ENCODE data around the gene OBSCN. TPM values are rescaled to one million over a fixed set of nuclear protein-coding genes. Genes with fewer than 3 reads are reported as not detected.

OBSCN gene
- total RNA-seq, 1 donor from 2014 or later, result 17.5 TPM

- Histone ChIP-seq H3K9me3 (ENCODE audit: insufficient read depth, low read depth, low read length) (peaks cover 19% of the 10 kb centered on the region), H3K79me2 (ENCODE audit: insufficient read depth, low read length) (no peaks in the 10 kb centered on the region), H4K20me1 (ENCODE audit: insufficient read depth, low read length) (no peaks in the 10 kb centered on the region), H3K27ac (ENCODE audit: low read depth, low read length) (no peak overlapping the region), H2AFZ (ENCODE audit: low read depth, low read length) (no peak overlapping the region), H3K36me3 (ENCODE audit: insufficient read depth, low read length) (no peaks in the 10 kb centered on the region), H3K4me3 (ENCODE audit: insufficient read depth, low read depth, low read length) (no peak overlapping the region), H3K27me3 (ENCODE audit: insufficient read depth, low read length) (no peaks in the 10 kb centered on the region), H3K4me1 (ENCODE audit: insufficient read depth, low read length) (no peaks in the 10 kb centered on the region), H3K9ac (ENCODE audit: low read length) (no peak overlapping the region), H3K4me2 (ENCODE audit: low read length) (no peak overlapping the region)
- Mint-ChIP-seq H3K27me3 (ENCODE audit: low read depth, unreplicated experiment) (peaks cover 18% of the 10 kb centered on the region), H3K36me3 (ENCODE audit: low read depth, unreplicated experiment) (peaks cover 21% of the 10 kb centered on the region), H3K4me3 (ENCODE audit: unreplicated experiment) (no peak overlapping the region), H3K27ac (ENCODE audit: unreplicated experiment) (no peak overlapping the region), H3K9me3 (ENCODE audit: unreplicated experiment) (peaks cover 2% of the 10 kb centered on the region), H3K4me1 (ENCODE audit: low read depth, unreplicated experiment) (no peaks in the 10 kb centered on the region)
- TF ChIP-seq, protein P1, sequence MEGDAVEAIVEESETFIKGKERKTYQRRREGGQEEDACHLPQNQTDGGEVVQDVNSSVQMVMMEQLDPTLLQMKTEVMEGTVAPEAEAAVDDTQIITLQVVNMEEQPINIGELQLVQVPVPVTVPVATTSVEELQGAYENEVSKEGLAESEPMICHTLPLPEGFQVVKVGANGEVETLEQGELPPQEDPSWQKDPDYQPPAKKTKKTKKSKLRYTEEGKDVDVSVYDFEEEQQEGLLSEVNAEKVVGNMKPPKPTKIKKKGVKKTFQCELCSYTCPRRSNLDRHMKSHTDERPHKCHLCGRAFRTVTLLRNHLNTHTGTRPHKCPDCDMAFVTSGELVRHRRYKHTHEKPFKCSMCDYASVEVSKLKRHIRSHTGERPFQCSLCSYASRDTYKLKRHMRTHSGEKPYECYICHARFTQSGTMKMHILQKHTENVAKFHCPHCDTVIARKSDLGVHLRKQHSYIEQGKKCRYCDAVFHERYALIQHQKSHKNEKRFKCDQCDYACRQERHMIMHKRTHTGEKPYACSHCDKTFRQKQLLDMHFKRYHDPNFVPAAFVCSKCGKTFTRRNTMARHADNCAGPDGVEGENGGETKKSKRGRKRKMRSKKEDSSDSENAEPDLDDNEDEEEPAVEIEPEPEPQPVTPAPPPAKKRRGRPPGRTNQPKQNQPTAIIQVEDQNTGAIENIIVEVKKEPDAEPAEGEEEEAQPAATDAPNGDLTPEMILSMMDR (IDR thresholded peaks at IDR 0.05; ENCODE audit: insufficient read depth, low read depth, low read length), result no peak
- no peak for TF ChIP-seq EZH2 (IDR thresholded peaks at IDR 0.05; ENCODE audit: insufficient read depth, low read length)
- DNase-seq (ENCODE audit: low read depth) (no peak), FAIRE-seq (no peak)
Measured at GRCh38 chr1:228343191-228343661, 135.4 kb downstream of the OBSCN start.

GRCh38 chr1:228344631-228345072 lies 136.8 kb downstream of the OBSCN start:
- H3K27ac ChIP-seq (ENCODE audit: low read depth, low read length), result no peak overlapping the region
- H3K27ac Mint-ChIP-seq (ENCODE audit: unreplicated experiment), result no peak overlapping the region
- no peak for TF ChIP-seq EZH2 (IDR thresholded peaks at IDR 0.05; ENCODE audit: insufficient read depth, low read length)
- TF ChIP-seq, protein P1 (IDR thresholded peaks at IDR 0.05; ENCODE audit: insufficient read depth, low read depth, low read length), result no peak

GRCh38 chr1:228345201-228345930 lies 137.5 kb downstream of the OBSCN start:
- Histone ChIP-seq H3K27me3 (ENCODE audit: insufficient read depth, low read length) (no peaks in the 10 kb centered on the region), H2AFZ (ENCODE audit: low read depth, low read length) (no peak overlapping the region), H3K4me2 (ENCODE audit: low read length) (no peak overlapping the region), H3K4me3 (ENCODE audit: insufficient read depth, low read depth, low read length) (no peak overlapping the region), H3K9me3 (ENCODE audit: insufficient read depth, low read depth, low read length) (peaks cover 19% of the 10 kb centered on the region), H3K79me2 (ENCODE audit: insufficient read depth, low read length) (no peaks in the 10 kb centered on the region), H4K20me1 (ENCODE audit: insufficient read depth, low read length) (no peaks in the 10 kb centered on the region), H3K27ac (ENCODE audit: low read depth, low read length) (no peak overlapping the region), H3K36me3 (ENCODE audit: insufficient read depth, low read length) (no peaks in the 10 kb centered on the region), H3K4me1 (ENCODE audit: insufficient read depth, low read length) (no peaks in the 10 kb centered on the region), H3K9ac (ENCODE audit: low read length) (no peak overlapping the region)
- FAIRE-seq, result no peak
- no peak overlapping the region for H3K27ac Mint-ChIP-seq (ENCODE audit: unreplicated experiment)
- no peak overlapping the region for H3K4me3 Mint-ChIP-seq (ENCODE audit: unreplicated experiment)
- no peaks in the 10 kb centered on the region for H3K4me1 Mint-ChIP-seq (ENCODE audit: low read depth, unreplicated experiment)
- peaks cover 18% of the 10 kb centered on the region for H3K36me3 Mint-ChIP-seq (ENCODE audit: low read depth, unreplicated experiment)
- TF ChIP-seq EZH2 (IDR thresholded peaks at IDR 0.05; ENCODE audit: insufficient read depth, low read length), result no peak
- TF ChIP-seq, protein P1 (IDR thresholded peaks at IDR 0.05; ENCODE audit: insufficient read depth, low read depth, low read length), result no peak
- no peak for DNase-seq (ENCODE audit: low read depth)
- peaks cover 28% of the 10 kb centered on the region for H3K27me3 Mint-ChIP-seq (ENCODE audit: low read depth, unreplicated experiment)
- peaks cover 2% of the 10 kb centered on the region for H3K9me3 Mint-ChIP-seq (ENCODE audit: unreplicated experiment)

More at GRCh38 chr1:228344631-228345072, 136.8 kb downstream of the OBSCN start:
- H3K4me3 Mint-ChIP-seq (ENCODE audit: unreplicated experiment), result no peak overlapping the region
- Histone ChIP-seq H3K79me2 (ENCODE audit: insufficient read depth, low read length) (no peaks in the 10 kb centered on the region), H3K9ac (ENCODE audit: low read length) (no peak overlapping the region), H2AFZ (ENCODE audit: low read depth, low read length) (no peak overlapping the region), H3K9me3 (ENCODE audit: insufficient read depth, low read depth, low read length) (peaks cover 19% of the 10 kb centered on the region), H3K4me1 (ENCODE audit: insufficient read depth, low read length) (no peaks in the 10 kb centered on the region), H3K36me3 (ENCODE audit: insufficient read depth, low read length) (no peaks in the 10 kb centered on the region), H3K27me3 (ENCODE audit: insufficient read depth, low read length) (no peaks in the 10 kb centered on the region), H4K20me1 (ENCODE audit: insufficient read depth, low read length) (no peaks in the 10 kb centered on the region), H3K4me2 (ENCODE audit: low read length) (no peak overlapping the region), H3K4me3 (ENCODE audit: insufficient read depth, low read depth, low read length) (no peak overlapping the region)
- peaks cover 26% of the 10 kb centered on the region for H3K27me3 Mint-ChIP-seq (ENCODE audit: low read depth, unreplicated experiment)
- peaks cover 2% of the 10 kb centered on the region for H3K9me3 Mint-ChIP-seq (ENCODE audit: unreplicated experiment)
- no peak for DNase-seq (ENCODE audit: low read depth)
- H3K36me3 Mint-ChIP-seq (ENCODE audit: low read depth, unreplicated experiment), result peaks cover 17% of the 10 kb centered on the region
- no peaks in the 10 kb centered on the region for H3K4me1 Mint-ChIP-seq (ENCODE audit: low read depth, unreplicated experiment)
- FAIRE-seq, result no peak
